Measurements from ENCODE around the gene MYL9. TPM values are rescaled to one million over a fixed set of nuclear protein-coding genes. Genes with fewer than 3 reads are reported as not detected.

The MYL9 gene
- total and polyA plus RNA-seq, 10 of the 15 experiments (the other 5 are each of a cell fraction or from before 2014, with no cell fraction given), result 0.28 to 1.7 (median 0.63) TPM; not detected in 3

DNA sequence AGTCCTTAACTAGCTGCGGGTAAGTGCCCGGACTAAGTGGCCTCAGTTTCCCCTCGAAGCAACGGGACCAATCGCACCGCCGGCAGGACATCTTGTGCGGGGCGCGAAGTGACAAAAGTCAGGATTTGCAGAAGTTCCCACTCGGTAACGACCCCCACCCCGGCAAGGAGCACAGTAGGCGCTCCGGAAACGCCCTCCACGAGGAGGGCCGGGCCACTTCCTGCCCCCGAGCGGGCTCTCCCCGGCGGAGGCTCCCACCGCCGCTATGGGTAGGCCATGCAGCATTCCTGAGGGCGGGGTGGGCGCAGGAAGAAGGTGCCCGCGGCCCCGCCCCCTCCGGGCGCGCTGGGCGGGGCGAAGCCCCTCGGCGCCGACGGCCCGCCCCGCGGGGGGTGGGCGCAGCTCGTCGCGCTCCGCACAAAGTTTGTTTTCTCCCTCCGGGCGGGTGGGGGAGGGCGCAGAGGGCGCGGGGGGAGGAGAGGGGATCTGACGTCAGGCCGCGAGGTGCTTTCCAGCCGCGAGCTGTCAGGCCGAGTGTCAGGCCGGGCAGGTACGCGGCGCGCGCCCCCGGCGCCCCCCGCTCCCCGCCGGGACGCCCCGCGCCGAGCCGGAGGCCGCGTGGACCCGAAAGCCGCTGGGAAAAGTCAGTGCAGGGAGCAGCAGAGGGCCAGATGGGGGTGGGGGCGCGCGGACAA lies 31.9 kb downstream of the MYL9 start, which contains the start of gene TGIF2 (continued):
- TF ChIP-seq, protein P1, sequence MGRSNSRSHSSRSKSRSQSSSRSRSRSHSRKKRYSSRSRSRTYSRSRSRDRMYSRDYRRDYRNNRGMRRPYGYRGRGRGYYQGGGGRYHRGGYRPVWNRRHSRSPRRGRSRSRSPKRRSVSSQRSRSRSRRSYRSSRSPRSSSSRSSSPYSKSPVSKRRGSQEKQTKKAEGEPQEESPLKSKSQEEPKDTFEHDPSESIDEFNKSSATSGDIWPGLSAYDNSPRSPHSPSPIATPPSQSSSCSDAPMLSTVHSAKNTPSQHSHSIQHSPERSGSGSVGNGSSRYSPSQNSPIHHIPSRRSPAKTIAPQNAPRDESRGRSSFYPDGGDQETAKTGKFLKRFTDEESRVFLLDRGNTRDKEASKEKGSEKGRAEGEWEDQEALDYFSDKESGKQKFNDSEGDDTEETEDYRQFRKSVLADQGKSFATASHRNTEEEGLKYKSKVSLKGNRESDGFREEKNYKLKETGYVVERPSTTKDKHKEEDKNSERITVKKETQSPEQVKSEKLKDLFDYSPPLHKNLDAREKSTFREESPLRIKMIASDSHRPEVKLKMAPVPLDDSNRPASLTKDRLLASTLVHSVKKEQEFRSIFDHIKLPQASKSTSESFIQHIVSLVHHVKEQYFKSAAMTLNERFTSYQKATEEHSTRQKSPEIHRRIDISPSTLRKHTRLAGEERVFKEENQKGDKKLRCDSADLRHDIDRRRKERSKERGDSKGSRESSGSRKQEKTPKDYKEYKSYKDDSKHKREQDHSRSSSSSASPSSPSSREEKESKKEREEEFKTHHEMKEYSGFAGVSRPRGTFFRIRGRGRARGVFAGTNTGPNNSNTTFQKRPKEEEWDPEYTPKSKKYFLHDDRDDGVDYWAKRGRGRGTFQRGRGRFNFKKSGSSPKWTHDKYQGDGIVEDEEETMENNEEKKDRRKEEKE (IDR thresholded peaks at IDR 0.05), result no peak
- TF ChIP-seq PAX5 (IDR thresholded peaks at IDR 0.05; ENCODE audit: borderline replicate concordance, low read depth, low read length) (peak; percentile 4; the same call in 1 of the 2 replicates), BCL11A (IDR thresholded peaks at IDR 0.05; ENCODE audit: low read depth, low read length) (no peak), GATAD2B (conservative IDR thresholded peaks at IDR 0.05; ENCODE audit: low read depth) (peak; percentile 80), SIX5 (IDR thresholded peaks at IDR 0.05; ENCODE audit: low read depth, low read length, severe bottlenecking) (no peak), EP300 (IDR thresholded peaks at IDR 0.05; ENCODE audit: borderline replicate concordance in 1 of 2, control insufficient read depth in 1 of 2, low read depth in 2 of 2, low read length in 2 of 2) (0 out of 4 replicates have a peak, but pooled peaks of 1 of the 2 experiments have one; percentile 27), IKZF2 (IDR thresholded peaks at IDR 0.05) (peak; percentile 26 to 37; a peak in 2 of 4 replicates), RB1 (IDR thresholded peaks at IDR 0.05; ENCODE audit: borderline replicate concordance) (peak; percentile 66), IKZF1 (conservative IDR thresholded peaks at IDR 0.05) (peak; percentile 85), NKRF (conservative IDR thresholded peaks at IDR 0.05) (peak; percentile 71), FOS (IDR thresholded peaks at IDR 0.05; ENCODE audit: borderline replicate concordance, extremely low read depth, insufficient read length) (no peak), MLLT1 (IDR thresholded peaks at IDR 0.05) (peak; percentile 16; the same call in 1 of the 2 replicates), RELA (IDR thresholded peaks at IDR 0.05; ENCODE audit: borderline replicate concordance, partially characterized antibody) (peak; percentile 64)
- TF ChIP-seq, protein P2, sequence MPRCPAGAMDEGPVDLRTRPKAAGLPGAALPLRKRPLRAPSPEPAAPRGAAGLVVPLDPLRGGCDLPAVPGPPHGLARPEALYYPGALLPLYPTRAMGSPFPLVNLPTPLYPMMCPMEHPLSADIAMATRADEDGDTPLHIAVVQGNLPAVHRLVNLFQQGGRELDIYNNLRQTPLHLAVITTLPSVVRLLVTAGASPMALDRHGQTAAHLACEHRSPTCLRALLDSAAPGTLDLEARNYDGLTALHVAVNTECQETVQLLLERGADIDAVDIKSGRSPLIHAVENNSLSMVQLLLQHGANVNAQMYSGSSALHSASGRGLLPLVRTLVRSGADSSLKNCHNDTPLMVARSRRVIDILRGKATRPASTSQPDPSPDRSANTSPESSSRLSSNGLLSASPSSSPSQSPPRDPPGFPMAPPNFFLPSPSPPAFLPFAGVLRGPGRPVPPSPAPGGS (IDR thresholded peaks at IDR 0.05; ENCODE audit: borderline replicate concordance, insufficient read depth, low read depth, low read length, poor library complexity, severe bottlenecking), result peak; percentile 9
- TF ChIP-seq, protein P3, sequence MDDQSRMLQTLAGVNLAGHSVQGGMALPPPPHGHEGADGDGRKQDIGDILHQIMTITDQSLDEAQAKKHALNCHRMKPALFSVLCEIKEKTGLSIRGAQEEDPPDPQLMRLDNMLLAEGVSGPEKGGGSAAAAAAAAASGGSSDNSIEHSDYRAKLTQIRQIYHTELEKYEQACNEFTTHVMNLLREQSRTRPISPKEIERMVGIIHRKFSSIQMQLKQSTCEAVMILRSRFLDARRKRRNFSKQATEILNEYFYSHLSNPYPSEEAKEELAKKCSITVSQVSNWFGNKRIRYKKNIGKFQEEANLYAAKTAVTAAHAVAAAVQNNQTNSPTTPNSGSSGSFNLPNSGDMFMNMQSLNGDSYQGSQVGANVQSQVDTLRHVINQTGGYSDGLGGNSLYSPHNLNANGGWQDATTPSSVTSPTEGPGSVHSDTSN (IDR thresholded peaks at IDR 0.05; ENCODE audit: insufficient replicate concordance, low read depth, low read length), result peak; percentile 48

All from GM12878 (cell line).